ENCODE results near the gene NECAB3. TPM values are rescaled to one million over a fixed set of nuclear protein-coding genes. Genes with fewer than 3 reads are reported as not detected.

Gene NECAB3
- total RNA-seq, 3 donors from 2014 or later (not counting 1 experiment from before 2014, with no cell fraction given) = 9.7 to 18.1 (median 13.4) TPM

DNA sequence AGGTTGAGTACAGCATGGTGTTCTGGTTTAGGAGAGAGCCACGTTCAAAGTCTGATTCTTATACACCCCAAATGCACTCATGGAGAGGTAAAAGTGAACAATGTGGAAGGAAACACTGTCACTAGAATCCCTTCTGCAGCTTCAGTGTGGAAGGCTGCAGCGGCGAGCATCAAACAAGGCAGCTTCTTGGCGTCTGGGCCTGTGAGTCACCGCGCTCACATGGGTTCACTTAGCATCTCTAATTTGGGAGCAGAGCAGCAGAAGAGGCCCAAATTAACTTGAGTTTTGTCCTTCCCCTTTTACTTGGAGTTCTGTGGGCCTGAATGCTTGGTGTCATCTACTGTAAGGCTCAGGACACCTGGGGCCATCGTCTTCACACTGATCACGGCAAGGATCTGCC is 22.9 kb upstream of the NECAB3 start:
- Mint-ChIP-seq H3K36me3 (no peaks in the 10 kb centered on the region), H3K4me3 (no peak overlapping the region), H3K9me3 (no peaks in the 10 kb centered on the region), H3K27me3 (ENCODE audit: low read depth in 2 of 2) (no peaks in the 10 kb centered on the region), H3K4me1 (no peaks in the 10 kb centered on the region), H3K27ac (no peak overlapping the region)
- 95% methylated on average over 8 of the region's 8 CpGs for WGBS (ENCODE audit: insufficient coverage)
- no peaks in the 10 kb centered on the region for H3K4me1 ChIP-seq (ENCODE audit: control insufficient read depth, insufficient read depth, low read length)
- intact Hi-C loops (cut with micrococcal nuclease) = no loop called here
- H3K27me3 ChIP-seq (ENCODE audit: control insufficient read depth, insufficient read depth, low read length) = no peaks in the 10 kb centered on the region
- H3K27ac ChIP-seq (ENCODE audit: low read length) = no peak overlapping the region
- no peak for ATAC-seq
- no peaks in the 10 kb centered on the region for H3K36me3 ChIP-seq (ENCODE audit: control insufficient read depth, insufficient read depth, low read length)
- no peak overlapping the region for H3K4me3 ChIP-seq (ENCODE audit: low read length)
- DNase-seq = no peak
- TF ChIP-seq, protein P1, sequence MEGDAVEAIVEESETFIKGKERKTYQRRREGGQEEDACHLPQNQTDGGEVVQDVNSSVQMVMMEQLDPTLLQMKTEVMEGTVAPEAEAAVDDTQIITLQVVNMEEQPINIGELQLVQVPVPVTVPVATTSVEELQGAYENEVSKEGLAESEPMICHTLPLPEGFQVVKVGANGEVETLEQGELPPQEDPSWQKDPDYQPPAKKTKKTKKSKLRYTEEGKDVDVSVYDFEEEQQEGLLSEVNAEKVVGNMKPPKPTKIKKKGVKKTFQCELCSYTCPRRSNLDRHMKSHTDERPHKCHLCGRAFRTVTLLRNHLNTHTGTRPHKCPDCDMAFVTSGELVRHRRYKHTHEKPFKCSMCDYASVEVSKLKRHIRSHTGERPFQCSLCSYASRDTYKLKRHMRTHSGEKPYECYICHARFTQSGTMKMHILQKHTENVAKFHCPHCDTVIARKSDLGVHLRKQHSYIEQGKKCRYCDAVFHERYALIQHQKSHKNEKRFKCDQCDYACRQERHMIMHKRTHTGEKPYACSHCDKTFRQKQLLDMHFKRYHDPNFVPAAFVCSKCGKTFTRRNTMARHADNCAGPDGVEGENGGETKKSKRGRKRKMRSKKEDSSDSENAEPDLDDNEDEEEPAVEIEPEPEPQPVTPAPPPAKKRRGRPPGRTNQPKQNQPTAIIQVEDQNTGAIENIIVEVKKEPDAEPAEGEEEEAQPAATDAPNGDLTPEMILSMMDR (IDR thresholded peaks at IDR 0.05) = no peak
- H3K9me3 ChIP-seq (ENCODE audit: control insufficient read depth, insufficient read depth, low read length) = no peaks in the 10 kb centered on the region

- no peak overlapping the region for H3K4me3 ChIP-seq (ENCODE audit: low read length)
- ATAC-seq (no peak), DNase-seq (no peak)
- no peak overlapping the region for H3K27ac ChIP-seq (ENCODE audit: low read length)
- TF ChIP-seq, protein P1 (IDR thresholded peaks at IDR 0.05) = no peak
- intact Hi-C loops (cut with micrococcal nuclease) = no loop called here
- no peaks in the 10 kb centered on the region for H3K9me3 ChIP-seq (ENCODE audit: control insufficient read depth, insufficient read depth, low read length)
- H3K4me1 ChIP-seq (ENCODE audit: control insufficient read depth, insufficient read depth, low read length) = no peaks in the 10 kb centered on the region
- 96% methylated on average over 3 of the region's 4 CpGs for WGBS (ENCODE audit: insufficient coverage)
- Mint-ChIP-seq H3K4me1 (no peaks in the 10 kb centered on the region), H3K9me3 (no peaks in the 10 kb centered on the region), H3K36me3 (no peaks in the 10 kb centered on the region), H3K27me3 (ENCODE audit: low read depth in 2 of 2) (no peaks in the 10 kb centered on the region), H3K27ac (no peak overlapping the region), H3K4me3 (no peak overlapping the region)
- H3K36me3 ChIP-seq (ENCODE audit: control insufficient read depth, insufficient read depth, low read length) = no peaks in the 10 kb centered on the region
- no peaks in the 10 kb centered on the region for H3K27me3 ChIP-seq (ENCODE audit: control insufficient read depth, insufficient read depth, low read length)
These were observed 22.2 kb upstream of the NECAB3 start for GRCh38 chr20:33696448-33696847.

- no peaks in the 10 kb centered on the region for H3K9me3 Mint-ChIP-seq
- no peaks in the 10 kb centered on the region for H3K9me3 ChIP-seq (ENCODE audit: control insufficient read depth, insufficient read depth, low read length)
- TF ChIP-seq, protein P1 (IDR thresholded peaks at IDR 0.05) = no peak
- H3K4me1 ChIP-seq (ENCODE audit: control insufficient read depth, insufficient read depth, low read length) = peaks cover 15% of the 10 kb centered on the region
- H3K27ac ChIP-seq (ENCODE audit: low read length) = no peak overlapping the region
- no peak overlapping the region for H3K27ac Mint-ChIP-seq
- no peaks in the 10 kb centered on the region for H3K36me3 Mint-ChIP-seq
- H3K27me3 Mint-ChIP-seq (ENCODE audit: low read depth in 2 of 2) = no peaks in the 10 kb centered on the region
- WGBS (ENCODE audit: insufficient coverage) = 89% methylated on average over 6 of the region's 6 CpGs
- no peak overlapping the region for H3K4me3 Mint-ChIP-seq
- ATAC-seq (no peak), DNase-seq (no peak)
- H3K4me3 ChIP-seq (ENCODE audit: low read length) = no peak overlapping the region
- no peaks in the 10 kb centered on the region for H3K27me3 ChIP-seq (ENCODE audit: control insufficient read depth, insufficient read depth, low read length)
- peaks cover 6 to 7% of the 10 kb centered on the region in 2 donors for H3K4me1 Mint-ChIP-seq
- H3K36me3 ChIP-seq (ENCODE audit: control insufficient read depth, insufficient read depth, low read length) = no peaks in the 10 kb centered on the region
- intact Hi-C loops (cut with micrococcal nuclease) = no loop called here
These were observed 20.4 kb upstream of the NECAB3 start for GRCh38 chr20:33694639-33695012.
